SW480 (cell line): ENCODE results near the gene FDPS.
"Not testable (repeated sequence)": the region's sequence is repeated elsewhere in the genome, so short reads cannot be mapped to it uniquely, and the experiment has no call there.

Experiments used
- DNase-seq: peaks from one replicate; pipeline ENCODE4 v3.0.0-alpha.2; 2016; ENCODE audit warnings: low spot score

FDPS gene

GRCh38 chr1:155320252-155320651 lies 11.6 kb downstream of the FDPS start:
- DNase-seq = no peak

DNA sequence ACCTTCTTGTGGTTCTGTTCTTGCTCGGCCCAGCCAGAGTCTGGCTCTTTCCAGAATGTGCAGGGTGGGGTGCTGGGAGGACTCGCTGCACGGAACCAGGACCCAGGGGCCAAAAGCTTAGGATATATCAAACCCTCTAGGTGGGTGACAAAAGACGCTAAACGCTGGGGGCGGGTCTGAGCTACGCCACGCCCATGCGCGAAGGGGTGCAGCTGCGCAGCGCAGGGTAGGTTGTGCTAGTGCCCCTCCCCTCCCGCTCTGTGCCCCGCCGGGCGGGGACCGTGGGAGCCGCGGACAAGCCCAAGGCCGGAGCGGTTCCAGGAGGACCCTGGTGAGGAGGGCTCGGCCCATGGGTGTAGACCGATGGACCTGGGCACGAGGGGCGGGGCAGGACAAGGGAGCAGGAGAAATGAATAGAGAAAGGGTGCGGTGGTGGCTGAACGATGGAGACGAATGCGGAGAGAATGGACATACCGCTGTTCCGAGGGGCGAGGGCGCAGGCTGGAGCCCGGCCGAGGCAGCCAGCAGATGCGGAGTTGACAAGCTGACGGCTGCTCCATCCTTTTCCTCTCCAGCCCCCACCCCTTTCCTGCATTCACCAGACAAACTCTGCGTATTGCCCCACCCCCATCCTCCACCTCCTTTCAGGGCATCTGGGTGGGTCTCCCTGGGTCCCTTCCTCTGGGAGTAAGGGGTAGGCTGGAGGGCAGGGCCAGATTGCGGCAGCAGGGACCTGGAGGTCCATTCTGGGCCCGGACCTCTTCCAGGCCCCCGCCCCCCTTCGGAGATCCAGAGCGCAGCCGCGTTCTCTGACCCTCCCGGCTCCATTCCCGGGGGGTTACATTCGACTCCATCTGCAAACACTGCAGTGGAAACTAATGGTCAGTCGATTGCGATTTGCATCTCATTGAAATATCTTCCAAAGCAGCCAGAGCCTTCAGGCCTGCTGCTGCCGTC lies 12.3 kb downstream of the FDPS start, which contains the start of gene RUSC1:
RUSC1 (plus strand) TSS at position 234 of the 957 bp plus-strand sequence. CDS start 880 bp downstream, outside the sequence.
- no peak for DNase-seq

DNA sequence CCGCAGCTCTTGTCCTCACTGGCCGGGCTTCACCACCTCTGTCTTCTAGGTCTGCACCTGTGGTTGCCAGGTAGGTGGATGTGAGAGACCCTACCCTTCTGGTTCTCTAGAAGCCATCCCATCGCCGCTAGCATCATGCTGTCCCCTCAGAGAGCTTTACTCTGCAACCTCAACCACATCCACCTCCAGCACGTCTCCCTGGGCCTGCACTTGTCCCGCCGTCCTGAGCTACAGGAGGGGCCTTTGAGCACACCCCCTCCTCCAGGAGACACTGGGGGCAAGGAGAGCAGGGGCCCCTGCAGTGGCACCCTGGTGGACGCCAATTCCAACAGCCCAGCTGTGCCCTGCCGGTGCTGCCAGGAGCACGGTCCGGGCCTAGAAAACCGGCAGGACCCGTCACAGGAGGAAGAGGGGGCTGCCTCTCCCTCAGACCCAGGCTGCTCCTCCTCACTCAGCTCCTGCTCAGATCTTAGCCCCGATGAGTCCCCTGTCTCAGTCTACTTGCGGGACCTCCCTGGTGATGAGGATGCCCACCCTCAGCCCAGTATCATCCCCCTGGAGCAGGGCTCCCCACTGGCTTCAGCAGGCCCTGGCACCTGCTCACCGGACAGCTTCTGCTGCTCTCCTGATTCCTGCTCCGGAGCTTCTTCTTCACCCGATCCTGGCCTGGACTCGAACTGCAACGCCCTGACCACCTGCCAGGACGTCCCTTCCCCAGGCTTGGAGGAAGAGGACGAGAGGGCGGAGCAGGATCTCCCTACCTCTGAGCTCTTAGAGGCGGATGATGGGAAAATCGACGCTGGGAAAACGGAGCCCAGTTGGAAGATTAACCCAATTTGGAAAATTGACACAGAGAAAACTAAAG lies 13.2 kb downstream of the FDPS start:
- DNase-seq = no peak

DNA sequence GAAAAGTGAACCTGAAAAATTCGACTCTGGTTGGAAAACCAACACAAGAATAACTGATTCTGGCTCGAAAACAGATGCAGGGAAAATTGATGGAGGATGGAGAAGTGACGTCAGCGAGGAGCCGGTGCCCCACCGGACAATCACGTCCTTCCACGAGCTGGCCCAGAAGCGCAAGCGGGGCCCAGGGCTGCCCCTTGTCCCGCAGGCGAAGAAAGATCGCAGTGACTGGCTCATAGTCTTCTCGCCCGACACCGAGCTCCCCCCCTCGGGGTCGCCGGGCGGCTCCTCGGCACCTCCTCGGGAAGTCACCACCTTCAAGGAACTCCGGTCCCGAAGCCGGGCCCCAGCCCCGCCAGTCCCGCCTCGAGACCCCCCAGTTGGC lies 13.9 kb downstream of the FDPS start:
- no peak for DNase-seq

- peak; percentile 87 for DNase-seq
Measured at GRCh38 chr1:155322953-155323728, 14.5 kb downstream of the FDPS start.

GRCh38 chr1:155323729-155324036 lies 15.0 kb downstream of the FDPS start:
- peak; percentile 84 for DNase-seq

DNA sequence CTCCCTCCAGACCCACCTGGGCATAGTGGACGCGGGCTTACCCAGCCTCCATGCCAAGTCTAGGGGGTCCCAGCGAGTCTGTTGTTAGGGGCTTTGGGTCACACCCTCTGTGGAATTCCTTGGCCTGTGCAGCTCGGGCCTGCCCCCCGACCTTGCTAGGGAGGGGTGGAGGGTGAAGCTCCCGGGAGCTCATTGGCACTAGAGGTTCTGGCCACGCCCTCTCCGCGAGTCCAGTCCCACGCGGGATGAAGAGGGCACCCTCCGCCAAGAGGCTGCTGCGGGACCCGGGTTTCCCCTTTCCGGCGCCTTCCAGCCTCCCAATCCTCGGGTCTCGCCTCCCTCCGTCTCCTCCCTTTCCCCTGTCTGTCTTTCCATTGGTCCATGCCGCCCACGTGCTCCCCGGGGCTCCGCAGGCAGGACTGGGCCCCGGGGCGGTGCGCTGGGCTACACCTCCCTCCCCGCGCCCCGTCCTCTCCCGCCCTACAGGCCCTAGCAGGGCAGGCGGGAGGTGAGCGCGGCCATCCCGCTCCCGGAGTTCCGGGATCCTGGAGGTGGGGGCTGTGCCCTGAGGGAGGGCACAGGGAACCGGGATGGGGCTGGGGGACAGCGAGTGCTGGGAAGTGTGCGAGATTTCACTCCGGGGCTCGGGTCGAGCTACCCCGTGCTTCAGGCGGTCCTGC lies 15.5 kb downstream of the FDPS start:
- peak; percentile 97 for DNase-seq

DNA sequence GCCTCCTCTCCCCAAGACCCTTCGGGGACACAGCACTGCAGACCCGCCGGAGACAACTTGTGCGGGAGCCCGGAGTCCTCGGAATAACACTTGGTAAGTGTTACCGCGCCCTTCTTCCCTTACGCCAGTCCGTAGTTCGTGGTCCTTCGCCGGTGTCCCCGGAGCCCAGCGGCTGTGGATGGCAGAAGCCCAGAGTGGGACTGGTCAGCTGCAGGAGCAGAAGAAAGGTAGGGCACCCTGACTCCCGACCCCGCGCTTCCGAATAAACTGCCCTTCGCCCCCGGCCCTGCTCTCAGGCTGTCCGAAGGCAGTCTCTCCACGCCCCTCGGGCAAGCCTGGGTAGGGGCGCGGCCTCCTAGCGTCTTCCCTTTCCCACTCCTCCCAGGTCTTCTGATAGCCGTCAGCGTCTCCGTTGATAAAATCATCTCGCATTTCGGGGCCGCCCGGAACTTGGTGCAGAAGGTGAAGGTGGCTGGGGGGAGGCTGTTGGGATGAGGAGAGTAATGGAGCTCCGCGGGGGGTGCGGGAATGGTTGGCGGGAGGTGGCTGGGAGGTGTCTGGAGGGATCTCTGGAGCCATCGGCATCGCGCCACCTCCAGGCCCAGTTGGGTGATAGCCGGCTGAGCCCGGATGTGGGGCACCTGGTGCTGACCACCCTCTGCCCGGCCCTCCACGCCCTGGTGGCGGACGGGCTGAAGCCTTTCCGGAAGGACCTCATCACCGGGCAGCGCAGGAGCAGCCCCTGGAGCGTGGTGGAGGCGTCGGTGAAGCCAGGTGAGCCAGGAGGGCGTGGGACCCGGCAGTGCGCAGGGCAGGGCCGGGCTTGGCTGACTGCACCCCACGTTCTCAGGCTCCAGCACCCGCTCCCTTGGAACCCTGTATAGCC lies 16.3 kb downstream of the FDPS start:
- DNase-seq = peak; percentile 75

DNA sequence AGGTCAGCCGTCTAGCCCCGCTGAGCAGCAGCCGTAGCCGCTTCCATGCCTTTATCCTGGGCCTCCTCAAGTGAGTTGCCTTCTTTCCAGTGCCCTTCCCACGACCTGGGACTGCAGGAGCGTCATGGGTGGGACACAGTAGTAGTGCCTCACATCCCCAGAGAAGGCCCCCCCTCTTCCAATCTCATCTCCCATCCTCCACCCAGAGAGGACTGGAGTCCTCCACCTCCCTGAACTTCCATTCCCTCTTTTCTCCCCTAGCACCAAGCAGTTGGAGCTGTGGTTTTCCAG lies 16.9 kb downstream of the FDPS start:
- DNase-seq = no peak

DNA sequence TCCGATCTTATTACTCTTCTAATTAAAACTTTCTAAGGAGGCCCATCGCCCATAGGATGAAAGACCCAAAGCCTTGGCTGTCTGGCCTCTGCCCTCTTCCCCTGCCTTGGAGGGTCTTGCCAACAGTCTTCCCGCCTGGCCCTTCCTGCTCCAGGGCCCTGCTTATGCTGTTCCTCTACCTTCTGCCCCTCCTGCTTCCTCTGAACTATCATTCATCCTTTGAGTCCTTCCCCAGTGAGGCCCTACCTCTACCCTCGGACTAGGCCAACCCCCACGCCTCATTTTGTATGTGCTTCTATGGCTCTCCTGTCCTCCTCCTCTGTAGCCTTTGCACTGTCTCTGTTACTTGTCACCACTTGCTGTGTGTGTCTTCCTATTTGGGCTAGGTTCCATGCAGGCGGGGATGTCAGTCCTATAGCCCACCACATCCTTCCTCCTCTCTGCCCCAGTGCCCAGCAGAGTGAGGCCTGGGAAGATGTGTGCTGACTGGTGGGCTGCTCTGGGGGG lies 17.4 kb downstream of the FDPS start:
- no peak for DNase-seq

GRCh38 chr1:155326631-155327037 lies 18.0 kb downstream of the FDPS start:
- DNase-seq = no peak

DNA sequence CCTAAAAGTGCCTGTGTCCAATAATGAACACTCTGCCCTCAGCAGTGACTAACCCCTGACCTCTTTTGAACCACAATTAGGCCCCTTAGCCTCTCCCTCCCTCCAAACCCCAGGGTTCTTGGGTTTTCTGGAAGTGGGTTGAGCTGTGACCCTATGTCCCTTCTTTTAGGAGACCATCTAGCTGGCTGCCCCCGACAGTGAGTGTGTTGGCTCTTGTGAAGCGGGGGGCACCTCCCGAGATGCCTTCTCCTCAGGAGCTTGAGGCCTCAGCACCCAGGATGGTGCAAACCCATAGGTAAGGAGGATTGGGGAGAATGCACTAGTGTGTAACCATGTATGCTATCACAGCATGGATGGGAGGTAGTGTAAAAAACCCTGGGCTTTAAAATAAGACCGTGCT lies 19.3 kb downstream of the FDPS start:
- no peak for DNase-seq

GRCh38 chr1:155328856-155329255 lies 20.2 kb downstream of the FDPS start:
- not testable (repeated sequence) for DNase-seq

DNA sequence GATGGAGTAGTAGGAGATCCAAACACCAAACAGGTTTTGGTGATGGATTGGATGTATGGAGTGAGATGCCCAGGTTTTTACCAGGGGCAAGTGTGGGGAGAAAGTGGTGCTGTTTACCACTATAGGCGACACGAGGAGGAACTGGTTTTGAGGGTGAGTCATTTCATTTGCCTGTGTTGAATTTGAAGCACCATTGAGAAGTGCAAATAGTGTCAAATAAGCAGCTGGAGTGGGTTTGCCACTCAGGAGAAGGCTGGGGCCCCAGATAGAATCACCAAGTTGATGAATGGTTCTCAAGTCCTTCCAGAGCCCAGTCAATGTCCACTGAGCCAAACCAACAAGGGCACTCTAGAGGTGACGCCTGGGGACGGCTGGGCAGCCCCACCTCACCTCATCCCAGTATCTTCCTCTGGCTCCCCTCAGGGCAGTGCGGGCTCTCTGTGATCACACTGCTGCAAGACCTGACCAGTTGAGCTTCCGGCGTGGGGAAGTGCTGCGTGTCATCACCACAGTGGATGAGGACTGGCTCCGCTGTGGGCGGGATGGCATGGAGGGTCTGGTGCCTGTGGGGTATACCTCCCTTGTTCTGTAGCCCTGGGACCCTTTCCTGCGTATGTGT lies 21.4 kb downstream of the FDPS start:
- DNase-seq = no peak

- no peak for DNase-seq
Measured at GRCh38 chr1:155334962-155335361, 26.3 kb downstream of the FDPS start.

- no peak for DNase-seq
Measured at GRCh38 chr1:155339515-155340097, 30.9 kb downstream of the FDPS start.

- DNase-seq = no peak
Measured at GRCh38 chr1:155342842-155343241, 34.2 kb downstream of the FDPS start.

- no peak for DNase-seq
Measured at GRCh38 chr1:155352631-155353030, 44.0 kb downstream of the FDPS start.

- DNase-seq = no peak
Measured at GRCh38 chr1:155360051-155360450, 51.4 kb downstream of the FDPS start.
